Germinal center (tissue), 1 donor: Measurements from ENCODE around the gene BUB1B.

ENCODE experiments used
- DNase-seq: peaks from one replicate; pipeline ENCODE4 v3.0.0; 2012; ENCODE audit warnings: mixed read lengths, low spot score

BUB1B gene

DNA sequence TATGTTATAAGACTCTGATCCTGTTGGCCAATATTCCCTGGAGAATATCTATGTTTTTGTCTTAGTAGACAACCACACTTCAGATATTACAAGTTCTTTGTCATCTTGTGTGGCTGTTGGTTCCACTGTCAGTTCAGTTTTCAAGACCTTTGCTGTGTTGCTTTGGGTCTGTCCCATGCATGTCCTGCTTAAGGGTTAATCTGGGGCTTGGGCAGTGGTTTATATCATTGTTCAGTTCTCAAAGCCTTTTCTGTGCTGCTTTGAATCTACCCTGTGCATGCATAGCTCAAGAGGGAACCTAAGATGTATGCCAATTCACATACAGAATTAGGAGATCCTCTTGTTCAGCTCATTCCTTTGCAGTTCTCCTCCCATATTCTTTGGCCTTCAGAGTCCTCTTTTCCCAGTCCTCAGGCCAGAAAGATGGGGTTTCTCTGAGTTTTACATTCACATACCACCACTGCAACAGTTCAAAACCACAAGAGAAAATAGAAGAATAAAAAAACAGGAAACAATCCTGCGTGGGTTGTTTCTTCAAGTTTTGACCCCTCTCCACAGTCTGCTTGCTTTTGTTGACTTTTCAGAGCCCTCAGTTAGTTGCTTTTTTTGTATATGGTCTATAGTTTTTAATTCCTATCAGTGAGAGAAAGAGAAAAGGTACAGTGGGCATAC lies 21.6 kb downstream of the BUB1B start:
- no peak for DNase-seq

DNA sequence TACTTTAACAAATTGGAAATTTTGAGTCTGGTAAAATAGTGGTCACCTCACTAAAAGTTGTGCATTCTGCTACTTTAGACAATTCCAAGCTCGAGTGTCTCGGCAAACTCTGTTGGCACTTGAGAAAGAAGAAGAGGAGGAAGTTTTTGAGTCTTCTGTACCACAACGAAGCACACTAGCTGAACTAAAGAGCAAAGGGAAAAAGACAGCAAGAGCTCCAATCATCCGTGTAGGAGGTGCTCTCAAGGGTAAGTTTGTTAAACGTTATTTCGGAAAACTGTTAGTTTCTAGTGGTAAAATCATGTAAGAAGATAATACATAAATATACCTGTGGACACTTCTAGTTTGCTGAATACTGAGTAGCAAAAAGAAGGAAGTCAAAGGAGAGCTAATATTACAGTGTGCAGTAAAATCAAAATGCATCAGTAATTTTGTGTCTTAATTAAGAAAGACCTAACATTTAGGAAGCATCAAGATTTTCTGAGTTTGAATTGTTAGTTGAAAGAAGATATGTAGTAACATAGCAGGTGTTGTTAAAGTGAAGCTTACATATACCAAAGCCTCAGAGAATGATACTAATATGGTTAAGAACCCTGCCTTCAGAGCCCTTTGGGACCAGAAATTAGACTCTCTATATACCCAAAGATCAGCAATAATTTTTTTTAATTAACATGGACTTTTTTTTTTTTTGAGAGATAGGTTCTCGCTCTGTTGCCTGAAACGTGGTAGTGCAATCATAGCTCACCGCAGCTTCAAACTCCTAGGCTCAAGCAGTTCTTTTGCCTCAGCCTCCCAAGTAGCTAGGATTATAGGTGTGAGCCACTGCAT lies 23.0 kb downstream of the BUB1B start:
- DNase-seq, result no peak

DNA sequence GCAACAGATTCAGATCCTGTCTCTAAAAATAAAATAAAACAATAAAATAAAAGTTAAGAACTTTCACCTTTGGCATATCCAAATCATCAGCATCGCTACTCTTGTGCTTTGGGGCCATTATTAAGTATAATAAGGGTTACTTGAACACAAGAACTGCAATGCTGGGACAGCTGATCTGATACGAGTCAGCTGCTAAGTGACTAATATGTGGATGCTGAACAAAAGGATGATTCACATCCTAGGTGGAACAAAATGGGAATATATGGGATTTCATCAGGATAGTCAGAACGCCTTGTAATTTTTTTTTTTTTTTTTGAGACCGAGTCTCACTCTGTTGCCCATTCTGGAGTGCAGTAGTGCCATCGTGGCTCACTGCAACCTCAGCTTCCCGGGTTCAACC lies 29.7 kb downstream of the BUB1B start:
- no peak for DNase-seq

DNA sequence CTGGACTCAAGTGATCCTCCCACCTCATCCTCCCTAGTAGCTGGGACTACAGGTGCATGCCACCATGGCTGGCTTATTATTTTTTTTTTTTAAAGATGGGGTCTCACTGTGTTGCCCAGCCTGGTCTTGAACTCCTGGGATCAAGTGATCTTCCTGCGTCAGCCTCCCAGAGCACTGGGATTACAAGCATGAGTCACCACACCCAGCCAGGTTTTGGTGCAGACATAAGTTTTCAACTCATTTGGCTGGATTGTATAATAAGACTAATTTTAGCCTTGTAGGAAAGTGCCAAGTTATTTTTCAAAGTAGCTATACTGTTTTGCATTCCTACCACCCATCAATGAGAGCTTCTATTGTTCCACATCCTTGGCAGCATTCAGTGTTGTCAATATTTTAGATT lies 32.1 kb downstream of the BUB1B start:
- no peak for DNase-seq

DNA sequence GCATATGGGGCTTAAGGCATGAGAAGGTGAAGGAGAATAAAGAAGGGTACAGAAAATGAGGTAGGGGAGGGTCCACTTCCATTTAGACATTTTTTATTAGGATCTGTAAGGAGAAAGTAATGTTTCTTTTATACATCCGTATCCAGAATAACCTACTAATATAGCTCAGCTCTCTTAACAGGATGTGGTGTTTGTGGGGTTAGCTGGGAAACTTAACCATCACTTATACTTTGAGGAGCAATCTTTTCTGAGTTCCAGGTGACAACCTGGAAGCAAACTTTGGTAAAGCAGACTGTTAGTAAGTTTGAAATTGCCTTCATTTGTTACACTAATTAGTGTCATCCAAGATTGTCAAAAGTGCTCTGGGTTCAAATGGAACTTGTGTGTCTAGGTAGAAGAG lies 36.6 kb downstream of the BUB1B start:
- DNase-seq, result no peak

DNA sequence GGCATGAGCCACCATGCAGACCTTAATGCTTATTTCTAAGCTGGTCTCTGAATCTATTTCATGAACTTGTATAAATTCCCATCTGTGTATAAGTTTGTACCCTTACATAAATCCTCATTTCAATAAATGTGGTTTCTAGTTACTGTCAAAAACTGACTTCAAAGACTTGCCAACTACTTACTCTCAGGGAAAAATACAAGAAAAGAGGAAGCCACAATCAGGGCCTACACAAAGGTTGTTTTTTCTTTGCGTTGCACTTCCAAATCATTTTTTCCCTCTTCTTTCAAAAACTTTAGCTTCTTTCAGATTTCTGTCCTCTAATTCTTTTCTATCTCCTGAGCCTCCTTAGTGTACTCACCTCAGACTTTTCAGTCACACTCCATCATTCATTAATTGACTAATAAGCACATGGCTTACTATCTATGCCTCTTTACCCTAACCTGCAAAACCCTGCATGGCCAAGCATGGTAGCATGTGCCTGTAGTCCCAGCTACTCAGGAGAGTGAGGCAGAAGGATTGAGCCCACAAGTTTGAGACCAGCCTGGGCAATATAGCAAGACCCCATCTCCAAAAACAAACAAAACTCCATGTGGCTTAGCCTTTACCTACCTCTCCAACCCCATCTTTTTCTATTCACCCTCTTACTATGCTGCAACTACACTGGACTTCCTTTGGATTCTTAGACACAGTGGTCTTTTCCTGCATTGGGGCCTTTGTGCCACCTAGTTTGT lies 37.7 kb downstream of the BUB1B start:
- no peak for DNase-seq

DNA sequence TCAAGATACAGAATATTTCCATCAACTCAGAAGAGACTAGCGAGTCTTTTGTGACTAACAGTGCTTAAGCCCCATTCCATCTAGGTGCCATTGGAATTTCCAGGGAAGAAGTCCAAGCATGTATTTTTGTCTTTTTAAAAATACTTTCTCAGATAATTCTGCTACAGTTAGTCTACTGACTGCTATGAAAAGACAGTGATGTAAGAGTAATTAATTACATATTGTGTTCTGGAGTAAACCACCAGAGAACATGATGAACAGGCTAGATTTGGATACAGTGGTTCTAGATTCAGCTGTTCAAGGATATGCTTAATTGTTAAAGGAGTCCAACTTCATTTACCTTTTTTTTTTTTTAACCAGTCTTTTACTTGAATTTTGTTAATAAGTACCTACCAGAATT lies 43.2 kb downstream of the BUB1B start:
- DNase-seq, result no peak

DNA sequence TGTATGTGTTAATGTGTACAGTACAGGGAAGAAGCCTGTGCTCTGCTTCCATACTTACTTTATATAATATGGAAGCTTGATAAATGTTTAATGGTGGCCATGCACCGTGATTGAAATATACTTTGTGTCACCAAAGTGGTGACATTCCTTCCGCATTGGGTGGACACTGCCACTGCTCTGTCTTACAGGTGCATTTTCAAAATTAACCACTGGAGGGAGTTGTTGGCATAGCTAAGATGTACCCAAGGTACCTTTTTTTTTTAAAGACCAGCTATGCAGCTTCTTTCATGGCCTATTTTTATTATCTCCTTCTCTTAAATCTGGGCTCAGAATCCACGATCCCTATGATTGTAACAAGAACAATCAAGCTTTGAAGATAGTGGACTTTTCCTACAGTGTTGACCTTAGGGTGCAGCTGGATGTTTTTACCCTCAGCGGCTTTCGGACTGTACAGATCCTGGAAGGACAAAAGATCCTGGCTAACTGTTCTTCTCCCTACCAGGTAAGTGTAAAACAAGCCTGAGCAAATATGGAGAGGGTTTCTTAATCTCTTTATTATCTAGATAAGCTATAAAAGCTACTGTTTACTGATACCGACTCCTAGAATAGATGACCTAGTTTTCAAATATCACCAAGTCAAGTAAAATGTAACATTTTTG lies 56.4 kb downstream of the BUB1B start:
- DNase-seq, result peak; percentile 65

DNA sequence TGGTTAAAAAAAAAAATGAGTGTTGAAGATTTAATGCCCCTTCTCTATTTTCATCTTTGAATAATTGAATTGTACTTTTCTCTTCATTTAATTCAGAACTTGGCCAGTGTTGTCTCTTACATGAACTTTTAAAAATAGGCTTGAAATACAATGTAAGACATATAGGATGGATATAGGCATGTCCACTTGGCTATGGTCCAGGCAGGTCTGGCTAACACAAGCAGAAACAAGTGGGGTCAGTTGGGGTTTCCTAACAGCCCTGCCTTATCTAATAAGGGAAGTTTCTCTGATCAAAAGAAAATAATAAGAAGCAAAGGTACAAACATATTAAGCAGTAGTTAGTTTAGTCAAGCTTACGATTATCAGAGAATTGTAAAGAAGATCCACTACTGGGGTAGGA lies 58.9 kb downstream of the BUB1B start:
- DNase-seq, result no peak

DNA sequence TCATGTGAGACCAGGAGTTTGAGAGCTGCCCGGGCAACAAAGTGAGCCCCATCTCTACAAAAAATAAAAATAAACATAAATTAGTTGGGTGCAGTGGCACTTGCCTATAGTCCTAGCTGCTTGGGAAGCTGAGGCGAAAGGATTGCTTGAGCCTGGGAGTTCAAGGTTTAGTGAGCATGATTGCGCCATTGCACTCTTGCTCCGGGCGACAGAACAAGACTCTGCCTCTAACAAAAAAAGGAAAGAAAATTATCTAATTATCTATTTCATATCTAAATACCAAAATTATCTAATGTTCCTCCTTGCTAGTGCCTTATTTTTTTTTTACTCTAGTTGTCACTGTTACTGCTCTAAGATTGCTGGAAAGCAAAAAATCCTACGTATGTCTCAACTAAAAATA lies 61.3 kb downstream of the BUB1B start:
- no peak for DNase-seq

DNA sequence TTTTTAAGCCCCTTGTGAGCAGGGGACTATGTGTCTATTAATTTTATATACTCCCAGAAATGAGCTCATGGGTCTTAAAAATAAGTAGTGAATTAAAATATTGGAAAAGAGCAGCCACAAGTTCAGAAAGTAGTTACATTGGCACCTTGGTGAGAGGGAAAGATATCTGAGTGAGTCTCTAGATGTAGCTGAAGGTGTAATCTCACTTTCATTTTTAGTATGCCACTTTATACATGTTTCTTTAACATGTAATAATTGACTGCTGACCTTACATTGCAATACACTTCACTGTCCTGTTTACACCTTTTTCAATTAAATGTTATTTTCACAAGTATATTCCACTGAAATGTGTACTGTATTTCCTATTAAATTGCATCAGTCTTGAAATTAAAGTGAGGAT lies 65.9 kb downstream of the BUB1B start:
- DNase-seq, result no peak

DNA sequence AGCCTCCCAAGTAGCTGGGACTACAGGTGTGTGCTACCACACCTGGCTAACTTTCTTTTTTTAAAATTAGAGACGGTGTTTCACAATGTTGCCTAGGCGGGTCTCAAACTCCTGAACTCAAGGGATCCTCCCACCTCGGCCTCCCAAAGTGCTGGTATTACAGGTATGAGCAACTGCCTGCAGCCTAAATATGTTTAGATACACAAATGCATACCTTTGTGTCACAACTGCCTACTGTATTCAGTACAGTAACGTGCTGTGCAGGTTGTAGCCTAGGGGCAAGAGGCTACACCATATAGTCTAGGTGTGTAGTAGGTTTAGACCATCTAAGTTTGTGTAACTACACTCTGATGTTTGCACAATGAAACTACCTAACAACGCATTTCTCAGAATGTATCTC lies 68.4 kb downstream of the BUB1B start:
- DNase-seq, result no peak

DNA sequence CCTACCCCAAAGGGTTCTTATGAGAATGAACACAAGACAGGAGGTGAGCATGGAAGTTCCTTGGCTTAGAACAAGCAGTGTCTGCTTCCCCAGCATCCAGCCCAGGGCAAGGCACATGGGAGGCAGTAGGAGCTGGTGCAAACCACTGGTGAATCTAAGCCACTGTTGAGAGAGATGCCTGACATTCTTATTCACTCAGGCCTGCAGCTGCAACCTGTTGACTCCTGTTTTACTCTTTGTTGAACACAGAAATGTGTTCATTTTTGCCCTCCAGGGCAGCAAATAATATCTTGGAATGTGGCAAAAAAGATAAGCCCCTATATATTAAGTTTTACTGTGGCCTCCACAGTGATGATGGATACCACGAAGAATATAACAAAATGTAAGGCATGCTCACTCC lies 69.1 kb downstream of the BUB1B start:
- DNase-seq, result no peak

DNA sequence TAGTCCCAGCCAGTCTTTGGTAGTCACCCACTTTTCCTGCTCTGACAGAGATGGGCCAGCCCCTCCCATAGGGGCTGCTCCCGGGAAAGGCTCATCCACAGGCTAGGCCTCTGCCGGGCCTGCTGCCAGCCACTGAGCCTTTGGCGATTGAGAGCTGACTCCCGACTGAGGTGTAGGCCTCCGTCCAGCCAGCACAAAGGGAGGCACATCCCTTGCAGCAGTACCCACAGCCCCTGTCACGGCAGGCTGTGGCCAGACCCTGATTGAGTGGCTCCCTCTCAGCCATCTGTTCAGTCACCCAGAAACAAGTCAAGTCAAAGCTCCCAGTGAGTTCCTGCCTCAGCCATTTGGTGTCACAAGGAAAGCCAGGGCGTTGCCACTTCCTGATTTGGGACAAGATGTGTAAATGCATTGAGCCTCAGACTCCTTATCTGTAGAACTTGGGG lies 71.8 kb downstream of the BUB1B start:
- DNase-seq, result no peak

DNA sequence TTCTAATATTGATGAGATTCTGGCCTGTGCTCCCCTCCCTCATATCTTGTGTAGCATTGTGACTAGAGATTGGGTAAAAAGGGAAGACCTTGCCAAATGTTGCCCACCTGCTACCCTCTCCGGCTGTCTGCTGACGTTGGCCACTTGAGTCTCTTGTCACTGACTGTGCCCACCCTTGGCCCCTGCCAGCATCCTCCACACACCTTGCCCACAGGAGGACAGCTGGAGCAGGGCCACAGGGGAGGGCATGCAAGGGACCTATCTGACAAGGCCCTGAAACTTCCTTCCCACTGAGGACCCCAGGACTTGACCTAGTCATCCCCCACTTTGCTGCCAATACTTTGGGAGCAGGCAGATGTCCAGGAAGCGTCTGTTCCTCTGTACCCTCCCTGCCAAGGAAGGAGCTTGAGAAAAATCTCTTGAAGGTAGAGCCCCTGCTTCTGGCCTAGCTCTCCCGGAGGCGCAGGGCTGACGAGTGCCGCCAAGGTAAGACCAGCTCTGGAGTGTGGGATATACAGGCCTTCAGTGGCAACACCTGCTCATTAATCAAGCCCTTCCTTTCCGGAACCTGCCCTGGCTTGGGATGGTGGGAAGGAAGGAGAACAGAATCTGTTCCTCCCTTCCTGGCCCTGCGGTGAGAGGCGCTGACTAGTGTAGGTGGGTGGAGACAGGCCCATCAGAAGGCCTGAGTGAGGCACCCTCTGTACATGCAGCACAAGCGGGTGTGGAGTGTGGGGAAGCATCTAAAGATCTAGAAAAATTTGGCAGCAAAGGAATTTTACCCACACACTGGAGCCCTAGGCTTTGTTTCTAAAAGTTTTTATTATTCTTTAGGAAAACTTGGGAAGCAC lies 73.1 kb downstream of the BUB1B start:
- DNase-seq, result no peak

DNA sequence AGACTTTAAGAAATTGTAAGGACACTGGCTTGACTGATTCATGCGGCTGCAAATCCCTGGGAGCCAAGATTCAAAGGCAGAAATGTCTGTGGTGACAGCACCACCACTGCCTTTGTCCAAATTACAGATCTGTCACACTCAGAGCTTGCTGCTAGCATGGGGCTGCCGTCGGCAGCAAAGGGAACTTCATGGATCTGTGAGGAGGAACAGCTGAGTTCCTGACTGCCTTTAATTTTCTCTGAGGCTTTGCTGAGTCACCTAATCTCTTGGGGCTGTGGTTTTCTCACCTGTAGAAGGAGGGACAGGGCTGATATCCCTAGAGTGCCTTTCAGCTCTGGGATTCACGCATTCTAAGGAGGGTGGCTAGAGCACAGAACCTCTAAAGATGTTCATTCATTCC lies 73.9 kb downstream of the BUB1B start:
- no peak for DNase-seq

DNA sequence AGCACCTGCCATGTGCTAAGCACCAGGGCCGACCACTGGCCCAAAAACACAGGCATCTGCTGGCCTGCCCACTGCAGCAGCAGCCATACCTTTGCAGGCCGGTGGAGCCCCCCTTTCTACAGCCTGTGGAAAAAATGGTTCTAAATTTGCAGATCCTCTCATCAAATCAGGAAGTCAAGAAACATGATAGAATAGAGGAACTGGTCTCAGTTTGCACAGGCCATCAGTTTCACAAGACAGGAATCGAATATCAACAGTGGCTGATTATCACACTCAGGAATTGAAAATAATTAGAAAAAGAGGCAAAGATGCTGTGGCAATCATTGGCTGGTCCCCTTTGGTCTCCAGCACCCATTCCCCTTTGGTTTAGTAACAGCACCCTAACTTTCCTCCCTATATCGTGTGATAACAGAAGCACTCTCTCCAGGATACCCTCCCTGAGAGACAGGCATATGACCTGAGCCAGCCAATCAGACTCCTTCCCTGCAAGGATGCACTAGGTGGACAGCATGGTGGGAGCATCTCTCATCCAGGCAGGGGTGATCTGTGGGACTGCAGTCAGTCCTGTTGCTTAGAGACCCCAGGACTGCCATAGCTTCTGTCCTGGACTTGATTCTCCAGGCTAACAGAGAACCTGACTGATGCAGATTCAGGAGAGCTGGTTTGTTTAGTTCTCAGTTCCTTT lies 74.5 kb downstream of the BUB1B start:
- DNase-seq, result peak; percentile 54

DNA sequence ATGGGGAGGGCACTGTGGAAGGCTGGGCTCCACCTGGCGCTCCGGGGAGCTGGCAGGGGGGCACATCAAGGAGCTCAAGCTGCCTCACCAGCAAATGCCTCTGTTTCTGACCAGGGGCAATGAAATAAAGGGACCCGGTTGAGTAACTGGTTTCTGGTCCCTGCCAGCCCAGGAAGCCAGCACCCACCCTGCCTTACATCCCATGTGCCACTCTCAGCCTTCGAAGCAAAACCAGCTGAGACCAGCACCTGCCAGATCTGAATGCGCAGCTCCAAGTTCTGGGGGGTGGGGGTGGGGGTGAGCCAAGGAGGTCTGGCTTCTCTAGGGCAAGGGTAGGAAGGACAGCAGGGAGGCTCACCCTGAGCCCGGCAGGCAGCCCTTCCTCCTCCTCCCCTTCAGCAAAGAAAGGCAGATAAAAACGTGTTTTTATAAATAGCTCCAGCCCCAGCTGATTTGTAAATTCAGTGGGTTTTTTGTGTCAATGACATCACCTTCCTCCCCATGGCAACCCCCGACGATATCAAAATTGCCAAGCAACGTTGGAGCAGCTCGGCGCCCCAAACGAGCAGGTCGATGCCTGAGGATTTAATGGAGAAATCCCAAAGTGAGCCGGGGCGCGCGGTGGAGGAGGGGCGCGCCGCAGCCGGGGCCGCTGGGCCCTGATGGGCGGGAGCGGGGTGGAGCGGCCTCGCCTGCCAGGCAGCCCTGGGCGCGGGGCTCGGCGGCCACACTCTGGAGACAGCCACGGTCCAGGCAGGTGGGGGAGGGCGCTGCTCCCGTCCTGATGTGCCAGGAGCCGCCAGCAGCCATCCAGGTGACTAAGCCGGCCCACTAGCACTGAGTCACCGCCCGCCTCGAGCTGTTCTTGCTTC lies 77.9 kb downstream of the BUB1B start, which contains the start of gene PAK6:
TSS of gene PAK6 (plus strand) at position 532 of the 872 bp plus-strand sequence. CDS start 25,723 bp downstream, outside the sequence.
- peak; percentile 57 for DNase-seq

DNA sequence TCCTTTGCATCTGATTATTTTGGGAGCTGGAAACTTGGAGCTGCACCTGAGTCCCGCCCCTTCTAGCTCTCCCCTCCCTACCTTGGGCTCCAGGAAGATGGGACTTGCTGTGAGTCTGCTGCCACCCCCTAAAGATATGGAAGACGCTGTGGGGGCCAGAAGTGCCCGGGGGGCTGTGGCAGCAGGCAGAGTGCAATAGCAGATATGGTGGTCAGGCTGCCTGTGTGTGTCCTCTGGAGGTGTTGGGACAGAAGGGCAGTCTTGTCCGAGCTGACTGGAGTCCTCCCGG lies 78.5 kb downstream of the BUB1B start:
- DNase-seq, result no peak
